ENCODE data around the gene KRT6C.
"Not testable (repeated sequence)": the region's sequence is repeated elsewhere in the genome, so short reads cannot be mapped to it uniquely, and the experiment has no call there.

Gene KRT6C

GRCh38 chr12:52514471-52515318 lies 41.1 kb upstream of the KRT6C start:
- H3K27me3 Mint-ChIP-seq: peaks cover 7% of the 10 kb centered on the region
- ATAC-seq (replicated peaks; ENCODE audit: extremely low read depth, poor library complexity, severe bottlenecking): no peak
- H3K9me3 Mint-ChIP-seq: no peaks in the 10 kb centered on the region
- no peak overlapping the region for H3K4me3 Mint-ChIP-seq
- peaks cover 2% of the 10 kb centered on the region for H3K36me3 Mint-ChIP-seq (ENCODE audit: insufficient read depth)
- peak in 1 of 2 donors; percentile 3 for DNase-seq (ENCODE audit: low spot score in 2 of 2)
- no peaks in the 10 kb centered on the region for H3K4me1 Mint-ChIP-seq
- no peak overlapping the region for H3K27ac Mint-ChIP-seq (ENCODE audit: low read depth)

- Mint-ChIP-seq H3K27me3 (peaks cover 12% of the 10 kb centered on the region), H3K36me3 (ENCODE audit: insufficient read depth) (peaks cover 2% of the 10 kb centered on the region)
- ATAC-seq (replicated peaks; ENCODE audit: extremely low read depth, poor library complexity, severe bottlenecking): no peak
These were observed 40.1 kb upstream of the KRT6C start for GRCh38 chr12:52513736-52514135.

DNA sequence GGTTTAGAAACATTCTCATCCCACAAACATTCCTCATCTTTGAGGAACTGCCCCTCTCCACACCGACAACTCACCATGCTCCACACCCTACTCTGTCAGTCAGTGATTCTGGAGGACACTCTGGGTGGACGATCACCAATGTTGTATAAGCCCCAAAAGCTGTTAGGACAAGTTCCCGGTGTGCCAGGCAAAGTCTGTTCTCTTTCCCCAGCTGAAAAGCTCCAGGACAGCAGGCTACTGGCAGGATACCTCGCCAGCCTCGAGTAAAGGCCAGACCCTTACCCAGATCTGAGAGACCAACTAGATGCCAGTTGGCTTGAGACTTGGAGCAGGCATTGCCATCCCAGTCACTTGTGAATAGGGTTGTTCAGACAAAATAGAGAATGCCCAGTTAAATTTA lies 34.6 kb upstream of the KRT6C start:
- H3K4me3 Mint-ChIP-seq: no peak overlapping the region
- peaks cover 43% of the 10 kb centered on the region for H3K27me3 Mint-ChIP-seq
- ATAC-seq (replicated peaks; ENCODE audit: extremely low read depth, poor library complexity, severe bottlenecking) (no peak), DNase-seq (ENCODE audit: low spot score in 2 of 2) (no peak)
- no peaks in the 10 kb centered on the region for H3K9me3 Mint-ChIP-seq
- H3K4me1 Mint-ChIP-seq: peaks cover 18% of the 10 kb centered on the region
- peaks cover 4% of the 10 kb centered on the region for H3K36me3 Mint-ChIP-seq (ENCODE audit: insufficient read depth)
- H3K27ac Mint-ChIP-seq (ENCODE audit: low read depth): no peak overlapping the region

More at GRCh38 chr12:52513736-52514135, 40.1 kb upstream of the KRT6C start:
- no peak overlapping the region for H3K27ac Mint-ChIP-seq (ENCODE audit: low read depth)
- DNase-seq (ENCODE audit: low spot score in 2 of 2): no peak
- no peak overlapping the region for H3K4me3 Mint-ChIP-seq
- no peaks in the 10 kb centered on the region for H3K4me1 Mint-ChIP-seq
- H3K9me3 Mint-ChIP-seq: no peaks in the 10 kb centered on the region

DNA sequence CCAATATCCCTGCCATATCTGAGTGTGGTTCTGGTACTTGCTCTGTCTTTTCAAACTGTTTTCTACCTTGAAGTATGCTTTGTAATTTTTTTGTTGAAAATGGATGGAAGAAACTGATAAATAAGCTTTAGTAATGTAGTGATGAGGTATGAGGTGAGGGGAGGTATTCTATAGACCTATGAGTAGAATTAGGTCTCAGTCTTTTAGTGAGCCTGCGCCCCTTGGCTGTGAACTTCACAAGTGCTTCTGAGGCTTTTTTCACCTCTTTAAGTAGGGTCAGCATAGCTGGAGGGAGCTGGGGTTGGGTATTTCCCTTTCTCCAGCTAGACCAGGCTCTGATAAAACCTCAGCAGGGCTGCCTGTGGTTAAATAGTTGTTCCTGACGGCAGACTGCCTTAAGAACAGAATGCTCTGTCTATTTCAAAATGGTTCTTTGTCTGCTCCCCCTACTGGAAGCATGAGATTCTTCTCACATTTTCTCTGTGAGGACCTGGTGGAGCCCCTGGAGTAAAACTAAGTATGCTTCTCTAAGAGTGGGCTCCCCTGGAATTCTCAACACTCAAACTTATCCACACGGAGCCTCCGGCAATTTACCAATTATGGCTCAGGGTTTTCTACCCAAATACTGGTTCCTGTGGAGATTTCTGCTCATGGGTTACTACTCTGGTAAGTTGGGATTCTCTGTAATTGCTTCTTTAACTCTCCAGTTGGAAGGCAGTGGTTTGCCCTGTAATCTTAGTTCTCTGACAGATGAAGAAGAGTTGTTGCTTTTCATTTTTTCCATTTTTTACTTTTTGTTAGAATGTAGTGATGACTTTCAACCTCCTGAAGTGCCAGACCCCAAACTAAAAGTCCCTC lies 33.5 kb upstream of the KRT6C start:
- ATAC-seq (replicated peaks; ENCODE audit: extremely low read depth, poor library complexity, severe bottlenecking): peak; percentile 56
- H3K4me3 Mint-ChIP-seq: no peak overlapping the region
- peaks cover 43% of the 10 kb centered on the region for H3K27me3 Mint-ChIP-seq
- no peak for DNase-seq (ENCODE audit: low spot score in 2 of 2)
- H3K36me3 Mint-ChIP-seq (ENCODE audit: insufficient read depth): peaks cover 4% of the 10 kb centered on the region
- H3K27ac Mint-ChIP-seq (ENCODE audit: low read depth): no peak overlapping the region
- no peaks in the 10 kb centered on the region for H3K9me3 Mint-ChIP-seq
- H3K4me1 Mint-ChIP-seq: peaks cover 18% of the 10 kb centered on the region

DNA sequence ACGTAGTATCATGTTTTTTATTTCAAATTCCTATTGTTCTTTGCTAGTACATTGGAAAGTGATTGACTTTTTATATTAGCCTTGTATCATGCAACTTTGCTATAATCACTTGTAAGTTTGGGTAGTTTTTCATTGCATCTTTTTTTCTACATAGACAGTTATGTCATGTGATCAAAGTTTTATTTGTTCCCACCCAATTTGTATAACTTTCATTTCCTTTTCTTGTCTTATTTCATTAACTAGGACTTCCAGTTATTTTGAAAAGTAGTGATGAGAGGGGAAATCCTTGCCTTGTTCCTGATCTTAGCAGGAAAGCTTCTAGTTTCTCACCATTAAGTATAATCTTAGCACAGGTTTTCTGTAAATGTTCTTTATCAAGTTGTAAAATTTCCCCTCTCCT lies 29.3 kb upstream of the KRT6C start:
- Mint-ChIP-seq H3K27ac (ENCODE audit: low read depth) (no peak overlapping the region), H3K9me3 (no peaks in the 10 kb centered on the region), H3K4me3 (no peak overlapping the region), H3K36me3 (ENCODE audit: insufficient read depth) (peaks cover 3% of the 10 kb centered on the region), H3K27me3 (peaks cover 38% of the 10 kb centered on the region), H3K4me1 (peaks cover 14% of the 10 kb centered on the region)
- DNase-seq (ENCODE audit: low spot score in 2 of 2) (no peak), ATAC-seq (replicated peaks; ENCODE audit: extremely low read depth, poor library complexity, severe bottlenecking) (no peak)

- ATAC-seq (replicated peaks; ENCODE audit: extremely low read depth, poor library complexity, severe bottlenecking) (no peak), DNase-seq (ENCODE audit: low spot score in 2 of 2) (no peak)
- Mint-ChIP-seq H3K4me3 (no peak overlapping the region), H3K9me3 (no peaks in the 10 kb centered on the region), H3K27ac (ENCODE audit: low read depth) (no peak overlapping the region), H3K4me1 (peaks cover under 1% of the 10 kb centered on the region), H3K27me3 (peaks cover 31% of the 10 kb centered on the region), H3K36me3 (ENCODE audit: insufficient read depth) (peaks cover 2% of the 10 kb centered on the region)
These were observed 27.9 kb upstream of the KRT6C start for GRCh38 chr12:52501490-52501889.

GRCh38 chr12:52500574-52500973 lies 27.0 kb upstream of the KRT6C start:
- H3K4me3 Mint-ChIP-seq; H3K36me3 Mint-ChIP-seq (ENCODE audit: insufficient read depth); H3K27ac Mint-ChIP-seq (ENCODE audit: low read depth); H3K9me3 Mint-ChIP-seq; DNase-seq (ENCODE audit: low spot score in 2 of 2); H3K4me1 Mint-ChIP-seq; ATAC-seq (replicated peaks; ENCODE audit: extremely low read depth, poor library complexity, severe bottlenecking): not testable (repeated sequence)
- peaks cover 29% of the 10 kb centered on the region for H3K27me3 Mint-ChIP-seq

DNA sequence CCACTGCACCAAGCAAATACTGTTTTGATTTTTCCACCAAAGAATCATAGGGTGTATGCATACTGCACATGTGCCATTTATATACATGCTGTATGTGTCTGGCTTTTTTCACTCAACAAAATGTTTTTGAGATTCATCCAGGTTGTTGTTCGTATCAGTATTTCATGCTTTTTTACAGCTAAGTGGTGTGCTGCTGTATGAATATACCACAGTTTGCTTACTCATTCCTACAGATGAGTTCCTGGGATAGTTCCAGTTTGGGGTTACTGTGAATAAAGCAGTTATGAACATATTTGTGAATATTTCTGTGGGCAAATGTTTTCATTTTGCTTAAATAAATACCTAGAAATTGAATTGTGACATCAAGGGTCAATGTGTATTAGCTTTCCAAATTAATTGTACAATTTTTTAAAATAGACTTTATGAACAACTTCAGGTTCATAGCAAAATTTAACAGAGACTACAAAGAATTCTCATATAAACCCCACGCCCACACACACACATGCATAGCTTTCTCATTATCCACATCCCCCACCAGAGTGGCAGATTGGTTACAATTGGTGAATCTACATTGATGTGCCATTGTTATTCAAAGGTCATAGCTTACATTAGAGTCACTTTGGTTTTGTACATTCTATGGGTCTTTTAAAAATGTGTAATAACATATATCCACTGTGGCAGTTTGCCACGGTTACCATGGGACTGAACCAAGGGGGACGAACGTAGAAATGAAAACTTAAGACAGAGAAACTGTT lies 26.4 kb upstream of the KRT6C start:
- ATAC-seq (replicated peaks; ENCODE audit: extremely low read depth, poor library complexity, severe bottlenecking): no peak
- no peak overlapping the region for H3K27ac Mint-ChIP-seq (ENCODE audit: low read depth)
- DNase-seq (ENCODE audit: low spot score in 2 of 2): no peak
- H3K4me1 Mint-ChIP-seq: peaks cover 11% of the 10 kb centered on the region
- peaks cover 23% of the 10 kb centered on the region for H3K27me3 Mint-ChIP-seq
- peaks cover 2% of the 10 kb centered on the region for H3K36me3 Mint-ChIP-seq (ENCODE audit: insufficient read depth)
- H3K4me3 Mint-ChIP-seq: no peak overlapping the region
- no peaks in the 10 kb centered on the region for H3K9me3 Mint-ChIP-seq

DNA sequence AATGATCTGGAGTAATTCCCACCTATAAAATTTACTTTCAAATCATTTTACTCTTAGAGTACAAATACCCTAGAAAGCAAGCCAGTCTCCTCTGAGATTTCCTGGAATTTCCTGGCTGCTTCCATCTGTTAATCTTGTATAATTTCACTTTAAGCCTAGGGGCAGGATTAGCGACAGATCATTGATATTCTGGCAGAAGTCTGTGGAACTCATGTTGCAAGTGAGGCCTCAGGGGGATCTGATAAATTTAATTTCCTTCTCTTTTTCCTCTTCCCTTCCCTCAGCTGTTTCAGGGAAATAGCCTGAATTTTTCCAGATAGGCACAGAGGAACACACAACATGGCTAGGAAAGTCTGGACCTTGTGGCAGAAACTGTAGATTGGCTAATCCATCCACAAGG lies 25.3 kb upstream of the KRT6C start:
- ATAC-seq (replicated peaks; ENCODE audit: extremely low read depth, poor library complexity, severe bottlenecking) (no peak), DNase-seq (ENCODE audit: low spot score in 2 of 2) (no peak)
- Mint-ChIP-seq H3K4me1 (peaks cover 11% of the 10 kb centered on the region), H3K27me3 (peaks cover 27% of the 10 kb centered on the region), H3K4me3 (no peak overlapping the region), H3K36me3 (ENCODE audit: insufficient read depth) (peaks cover 2% of the 10 kb centered on the region), H3K9me3 (no peaks in the 10 kb centered on the region), H3K27ac (ENCODE audit: low read depth) (no peak overlapping the region)

DNA sequence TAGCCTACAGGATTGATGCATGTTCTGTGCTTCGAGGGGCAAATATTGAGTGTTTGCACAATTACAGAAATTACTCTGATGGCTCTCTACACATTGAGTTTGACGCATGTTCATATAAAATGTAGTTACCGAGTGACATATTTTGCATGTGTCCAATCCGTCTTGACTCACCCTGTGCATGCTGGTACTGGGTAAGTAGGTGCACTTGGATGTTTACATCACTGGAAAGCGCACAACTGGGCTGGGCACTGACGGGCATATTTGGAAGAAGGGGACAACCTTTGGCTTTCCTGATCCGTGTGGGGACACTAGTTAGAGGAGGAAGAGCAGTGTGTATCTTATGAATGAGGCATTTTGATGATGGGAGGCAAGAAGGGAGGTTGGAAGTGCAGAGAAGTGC lies 24.4 kb upstream of the KRT6C start:
- no peak for ATAC-seq (replicated peaks; ENCODE audit: extremely low read depth, poor library complexity, severe bottlenecking)
- Mint-ChIP-seq H3K27ac (ENCODE audit: low read depth) (no peak overlapping the region), H3K27me3 (peaks cover 37% of the 10 kb centered on the region), H3K4me3 (no peak overlapping the region), H3K9me3 (no peaks in the 10 kb centered on the region), H3K4me1 (peaks cover 11% of the 10 kb centered on the region), H3K36me3 (ENCODE audit: insufficient read depth) (peaks cover 2% of the 10 kb centered on the region)
- DNase-seq (ENCODE audit: low spot score in 2 of 2): no peak

DNA sequence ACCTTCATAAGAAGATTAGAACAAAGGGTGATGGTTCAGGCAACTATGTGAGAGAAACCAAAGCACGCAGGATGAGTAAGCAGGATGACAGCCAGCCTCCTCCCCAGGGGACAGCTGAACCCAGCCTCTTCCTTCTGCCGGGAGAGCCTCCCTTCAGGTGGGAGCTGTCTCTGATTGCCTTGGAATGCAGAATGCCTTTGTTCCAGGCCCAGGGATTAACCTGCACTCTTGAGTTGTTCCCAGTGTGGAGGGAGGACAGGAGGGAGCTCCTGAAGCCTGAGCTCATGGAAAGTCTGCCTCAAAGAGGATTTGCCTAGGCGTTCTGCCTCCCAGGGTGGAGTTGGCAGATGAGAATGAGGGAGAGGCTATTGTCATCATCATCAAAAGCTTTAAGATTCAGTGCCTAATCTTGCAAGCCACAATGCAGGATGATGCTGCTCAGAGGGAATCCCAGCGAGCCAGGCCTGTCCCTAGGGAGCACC lies 23.0 kb upstream of the KRT6C start:
- no peak for DNase-seq (ENCODE audit: low spot score in 2 of 2)
- Mint-ChIP-seq H3K36me3 (ENCODE audit: insufficient read depth) (peaks cover 2% of the 10 kb centered on the region), H3K4me1 (peaks cover 11% of the 10 kb centered on the region), H3K4me3 (no peak overlapping the region), H3K9me3 (no peaks in the 10 kb centered on the region), H3K27me3 (peaks cover 49% of the 10 kb centered on the region), H3K27ac (ENCODE audit: low read depth) (no peak overlapping the region)
- ATAC-seq (replicated peaks; ENCODE audit: extremely low read depth, poor library complexity, severe bottlenecking): no peak

- no peak overlapping the region for H3K27ac Mint-ChIP-seq (ENCODE audit: low read depth)
- no peak overlapping the region for H3K4me3 Mint-ChIP-seq
- DNase-seq (ENCODE audit: low spot score in 2 of 2) (no peak), ATAC-seq (replicated peaks; ENCODE audit: extremely low read depth, poor library complexity, severe bottlenecking) (no peak)
- peaks cover 2% of the 10 kb centered on the region for H3K36me3 Mint-ChIP-seq (ENCODE audit: insufficient read depth)
- H3K27me3 Mint-ChIP-seq: peaks cover 55% of the 10 kb centered on the region
- no peaks in the 10 kb centered on the region for H3K9me3 Mint-ChIP-seq
- peaks cover 11% of the 10 kb centered on the region for H3K4me1 Mint-ChIP-seq
These were observed 22.4 kb upstream of the KRT6C start for GRCh38 chr12:52496054-52496453.
